GM23338 (cell line): Measurements from ENCODE around the gene NSD2. TPM values are rescaled to one million over a fixed set of nuclear protein-coding genes. Genes with fewer than 3 reads are reported as not detected.

Source experiments
- ATAC-seq: fragments of 200-7000 bp; cut with Tn5 transposase; 3 replicates; pipeline ENCODE4 v1.9.1; 2020
- DNase-seq: peaks from one replicate; pipeline ENCODE4 v3.0.0-alpha.2; 2015; ENCODE audit warnings: low spot score
- H2AFZ ChIP-seq: fragments of 200-600 bp; sonication (generic); 2 replicates; pipeline ENCODE4 v1.8.0; 2016; ENCODE audit warnings: antibody characterized with exemption, mild to moderate bottlenecking, moderate library complexity
- H3F3A ChIP-seq: fragments of 200-600 bp; sonication (generic); replicated peaks from 2 replicates; pipeline ENCODE4 v1.8.0; 2017; ENCODE audit warnings: antibody characterized with exemption, mixed run types, low read depth
- H3K27ac ChIP-seq: fragments of 200-600 bp; sonication (generic); 2 replicates; pipeline ENCODE4 v1.6.1; 2016; ENCODE audit warnings: low read depth
- H3K27me3 ChIP-seq: fragments of 200-600 bp; sonication (generic); 2 replicates; pipeline ENCODE4 v1.8.0; 2016; ENCODE audit warnings: mild to moderate bottlenecking, mixed run types, moderate library complexity; ENCODE audit not compliant: insufficient read depth
- H3K36me3 ChIP-seq: fragments of 200-600 bp; sonication (generic); 2 replicates; pipeline ENCODE4 v1.8.0; 2016; ENCODE audit warnings: mild to moderate bottlenecking; ENCODE audit not compliant: insufficient read depth
- H3K4me1 ChIP-seq: fragments of 200-600 bp; sonication (generic); 2 replicates; pipeline ENCODE4 v1.8.0; 2016; ENCODE audit warnings: mild to moderate bottlenecking, moderate library complexity; ENCODE audit not compliant: insufficient read depth
- H3K4me2 ChIP-seq: fragments of 200-600 bp; sonication (generic); 2 replicates; pipeline ENCODE4 v1.7.1; 2017; ENCODE audit warnings: mixed run types
- H3K4me3 ChIP-seq: fragments of 200-600 bp; sonication (generic); 2 replicates; pipeline ENCODE4 v1.6.1; 2016; ENCODE audit warnings: mixed run types
- H3K79me2 ChIP-seq: fragments of 200-600 bp; sonication (generic); replicated peaks from 2 replicates; pipeline ENCODE4 v1.8.0; 2017; ENCODE audit warnings: mild to moderate bottlenecking; ENCODE audit not compliant: insufficient read depth
- H3K9me2 ChIP-seq: fragments of 200-600 bp; sonication (generic); 2 replicates; pipeline ENCODE4 v1.8.0; 2017; ENCODE audit not compliant: insufficient read depth
- H4K20me1 ChIP-seq: fragments of 200-600 bp; sonication (generic); replicated peaks from 2 replicates; pipeline ENCODE4 v1.8.0; 2017; ENCODE audit warnings: mild to moderate bottlenecking; ENCODE audit not compliant: insufficient read depth
- H3K27ac Mint-ChIP-seq: 2 replicates; pipeline ENCODE4 v1.8.0; 2020; ENCODE audit warnings: inconsistent platforms, mild to moderate bottlenecking, moderate library complexity, mixed read lengths
- H3K27me3 Mint-ChIP-seq: 3 replicates; pipeline ENCODE4 v1.8.0; 2022; ENCODE audit warnings: low read depth, mild to moderate bottlenecking, moderate library complexity, mixed read lengths, inconsistent platforms; ENCODE audit not compliant: insufficient read depth, poor library complexity
- H3K36me3 Mint-ChIP-seq: 3 replicates; pipeline ENCODE4 v1.8.0; 2021; ENCODE audit warnings: low read depth, mild to moderate bottlenecking, inconsistent platforms, moderate library complexity, mixed read lengths
- H3K4me1 Mint-ChIP-seq: 3 replicates; pipeline ENCODE4 v1.8.0; 2020; ENCODE audit warnings: mild to moderate bottlenecking, inconsistent platforms, mixed read lengths
- H3K4me3 Mint-ChIP-seq: 3 replicates; pipeline ENCODE4 v1.8.0; 2021; ENCODE audit warnings: moderate library complexity, mild to moderate bottlenecking, inconsistent platforms, mixed read lengths
- H3K9me3 Mint-ChIP-seq: 3 replicates; pipeline ENCODE4 v1.8.0; 2020; ENCODE audit warnings: moderate library complexity, mild to moderate bottlenecking, inconsistent platforms, mixed read lengths
- EZH2 ChIP-seq: fragments of 200-600 bp; sonication (generic); IDR thresholded peaks from one replicate; pipeline ENCODE4 v1.8.0; 2017; ENCODE audit warnings: antibody characterized with exemption, mild to moderate bottlenecking, low read depth; ENCODE audit not compliant: unreplicated experiment
- EZH2phosphoT487 ChIP-seq: fragments of 200-600 bp; sonication (generic); IDR thresholded peaks from one replicate; pipeline ENCODE4 v1.8.1; 2018; ENCODE audit warnings: antibody characterized with exemption; ENCODE audit not compliant: unreplicated experiment
- JUNB ChIP-seq: IDR thresholded peaks from one replicate; pipeline ENCODE4 v1.6.1; 2016; ENCODE audit warnings: antibody characterized with exemption; ENCODE audit not compliant: unreplicated experiment
- POLR2AphosphoS5 ChIP-seq: IDR thresholded peaks from 2 replicates; pipeline ENCODE4 v1.6.1; 2016; ENCODE audit warnings: antibody characterized with exemption, low read depth
- ZNF114 ChIP-seq: fragments of 250-450 bp; sonication (Bioruptor Pico); IDR thresholded peaks from 2 replicates; pipeline ENCODE4 v1.5.0; 2020; ENCODE audit warnings: mild to moderate bottlenecking, moderate library complexity
- polyA plus RNA-seq: library from polyadenylated mRNA; unstranded; fragments of >200 nt; fragmentation: Nextera tagmentation; extraction: Ambion mirVana; gene quantifications from 2 replicates; pipeline ENCODE4 v1.2.1, GENCODE V29; 2016
- total RNA-seq: library from RNA; depleted of rRNA; stranded (reverse); fragments of >200 nt; shearing (Covaris generic); gene quantifications from 2 replicates; pipeline ENCODE4 v1.2.3, GENCODE V29; 2014
- TF ChIP-seq, protein P1 (sequence below): IDR thresholded peaks from one replicate; pipeline ENCODE4 v1.6.1; 2018; ENCODE audit warnings: antibody characterized with exemption; ENCODE audit not compliant: unreplicated experiment
- TF ChIP-seq, protein P2 (sequence below), 2 experiments: fragments of 200-600 bp in 1 of 2; sonication (generic) in 1 of 2; conservative IDR thresholded peaks; 2 replicates each; pipeline versions ENCODE4 v1.5.1 to v1.6.1; 2016 to 2017; ENCODE audit warnings: antibody characterized with exemption in 2 of 2, low read depth in 2 of 2, mild to moderate bottlenecking in 2 of 2, moderate library complexity in 1 of 2
- TF ChIP-seq, protein P3 (sequence below): IDR thresholded peaks from 2 replicates; pipeline ENCODE4 v1.6.1; 2016; ENCODE audit warnings: antibody characterized with exemption
- TF ChIP-seq, protein P4 (sequence below): fragments of 250-450 bp; sonication (Bioruptor Pico); IDR thresholded peaks from 2 replicates; pipeline ENCODE4 v1.5.0; 2020; ENCODE audit warnings: mild to moderate bottlenecking, moderate library complexity

Gene NSD2
- total and polyA plus RNA-seq, 2 experiments from 2014 or later = 33.5 to 84.4 TPM

DNA sequence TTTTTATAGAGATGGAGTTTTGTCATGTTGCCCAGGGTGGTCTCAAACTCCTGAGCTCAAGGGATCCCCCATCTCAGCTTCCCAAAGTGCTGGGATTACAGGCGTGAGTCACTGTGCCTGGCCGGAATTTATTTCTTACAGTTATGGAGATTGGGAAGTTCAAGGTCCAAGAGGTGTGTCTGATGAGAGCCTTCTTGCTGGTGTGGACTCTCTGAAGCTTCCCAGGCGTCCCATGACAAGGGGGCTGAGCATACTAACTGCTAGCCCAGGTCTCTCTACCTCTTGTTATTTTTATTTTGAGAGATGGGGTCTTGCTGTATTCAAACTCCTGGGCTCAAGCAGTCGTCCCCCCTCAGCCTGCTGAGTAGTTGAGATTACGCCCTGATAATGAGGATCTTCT is 2.9 kb upstream of the NSD2 start (continued):
- TF ChIP-seq, protein P1, sequence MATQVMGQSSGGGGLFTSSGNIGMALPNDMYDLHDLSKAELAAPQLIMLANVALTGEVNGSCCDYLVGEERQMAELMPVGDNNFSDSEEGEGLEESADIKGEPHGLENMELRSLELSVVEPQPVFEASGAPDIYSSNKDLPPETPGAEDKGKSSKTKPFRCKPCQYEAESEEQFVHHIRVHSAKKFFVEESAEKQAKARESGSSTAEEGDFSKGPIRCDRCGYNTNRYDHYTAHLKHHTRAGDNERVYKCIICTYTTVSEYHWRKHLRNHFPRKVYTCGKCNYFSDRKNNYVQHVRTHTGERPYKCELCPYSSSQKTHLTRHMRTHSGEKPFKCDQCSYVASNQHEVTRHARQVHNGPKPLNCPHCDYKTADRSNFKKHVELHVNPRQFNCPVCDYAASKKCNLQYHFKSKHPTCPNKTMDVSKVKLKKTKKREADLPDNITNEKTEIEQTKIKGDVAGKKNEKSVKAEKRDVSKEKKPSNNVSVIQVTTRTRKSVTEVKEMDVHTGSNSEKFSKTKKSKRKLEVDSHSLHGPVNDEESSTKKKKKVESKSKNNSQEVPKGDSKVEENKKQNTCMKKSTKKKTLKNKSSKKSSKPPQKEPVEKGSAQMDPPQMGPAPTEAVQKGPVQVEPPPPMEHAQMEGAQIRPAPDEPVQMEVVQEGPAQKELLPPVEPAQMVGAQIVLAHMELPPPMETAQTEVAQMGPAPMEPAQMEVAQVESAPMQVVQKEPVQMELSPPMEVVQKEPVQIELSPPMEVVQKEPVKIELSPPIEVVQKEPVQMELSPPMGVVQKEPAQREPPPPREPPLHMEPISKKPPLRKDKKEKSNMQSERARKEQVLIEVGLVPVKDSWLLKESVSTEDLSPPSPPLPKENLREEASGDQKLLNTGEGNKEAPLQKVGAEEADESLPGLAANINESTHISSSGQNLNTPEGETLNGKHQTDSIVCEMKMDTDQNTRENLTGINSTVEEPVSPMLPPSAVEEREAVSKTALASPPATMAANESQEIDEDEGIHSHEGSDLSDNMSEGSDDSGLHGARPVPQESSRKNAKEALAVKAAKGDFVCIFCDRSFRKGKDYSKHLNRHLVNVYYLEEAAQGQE = no peak
- TF ChIP-seq, protein P2, sequence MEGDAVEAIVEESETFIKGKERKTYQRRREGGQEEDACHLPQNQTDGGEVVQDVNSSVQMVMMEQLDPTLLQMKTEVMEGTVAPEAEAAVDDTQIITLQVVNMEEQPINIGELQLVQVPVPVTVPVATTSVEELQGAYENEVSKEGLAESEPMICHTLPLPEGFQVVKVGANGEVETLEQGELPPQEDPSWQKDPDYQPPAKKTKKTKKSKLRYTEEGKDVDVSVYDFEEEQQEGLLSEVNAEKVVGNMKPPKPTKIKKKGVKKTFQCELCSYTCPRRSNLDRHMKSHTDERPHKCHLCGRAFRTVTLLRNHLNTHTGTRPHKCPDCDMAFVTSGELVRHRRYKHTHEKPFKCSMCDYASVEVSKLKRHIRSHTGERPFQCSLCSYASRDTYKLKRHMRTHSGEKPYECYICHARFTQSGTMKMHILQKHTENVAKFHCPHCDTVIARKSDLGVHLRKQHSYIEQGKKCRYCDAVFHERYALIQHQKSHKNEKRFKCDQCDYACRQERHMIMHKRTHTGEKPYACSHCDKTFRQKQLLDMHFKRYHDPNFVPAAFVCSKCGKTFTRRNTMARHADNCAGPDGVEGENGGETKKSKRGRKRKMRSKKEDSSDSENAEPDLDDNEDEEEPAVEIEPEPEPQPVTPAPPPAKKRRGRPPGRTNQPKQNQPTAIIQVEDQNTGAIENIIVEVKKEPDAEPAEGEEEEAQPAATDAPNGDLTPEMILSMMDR (conservative IDR thresholded peaks at IDR 0.05; ENCODE audit: low read depth in 2 of 2) = no peak

DNA sequence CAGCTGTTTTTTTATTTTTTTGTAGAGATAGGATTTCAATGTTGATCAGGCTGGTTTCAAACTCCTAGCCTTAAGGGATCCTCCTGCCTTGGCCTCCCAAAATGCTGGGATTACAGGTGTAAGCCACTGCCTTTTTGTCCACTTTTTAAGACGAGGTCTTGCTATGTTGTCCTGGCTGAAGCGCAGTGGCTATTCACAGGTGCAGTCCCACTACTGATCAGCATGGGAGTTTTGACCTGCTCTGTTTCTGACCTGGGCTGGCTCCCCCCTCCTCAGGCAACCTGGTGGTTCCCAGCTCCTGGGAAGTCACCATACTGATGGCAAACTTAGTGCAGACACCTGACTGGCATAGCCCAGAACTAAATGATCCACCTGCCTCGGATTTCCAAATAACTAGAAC is 2.3 kb upstream of the NSD2 start:
- DNase-seq (no peak), ATAC-seq (no peak)
- Histone ChIP-seq H3F3A (peaks cover 16% of the 10 kb centered on the region), H3K27me3 (peaks cover 76% of the 10 kb centered on the region), H3K79me2 (peaks cover 20% of the 10 kb centered on the region), H3K27ac (no peak overlapping the region), H4K20me1 (peaks cover 20% of the 10 kb centered on the region), H3K9me2 (no peaks in the 10 kb centered on the region), H3K4me2 (no peak overlapping the region), H3K36me3 (no peaks in the 10 kb centered on the region), H3K4me3 (no peak overlapping the region), H3K4me1 (peaks cover 23% of the 10 kb centered on the region), H2AFZ (no peak overlapping the region)
- peaks cover 18% of the 10 kb centered on the region for H3K4me1 Mint-ChIP-seq
- H3K27me3 Mint-ChIP-seq = peaks cover 62% of the 10 kb centered on the region
- H3K27ac Mint-ChIP-seq = no peak overlapping the region
- H3K9me3 Mint-ChIP-seq = no peaks in the 10 kb centered on the region
- H3K4me3 Mint-ChIP-seq = no peak overlapping the region
- peaks cover 2% of the 10 kb centered on the region; the same call in 1 of the 3 replicates for H3K36me3 Mint-ChIP-seq
- no peak for TF ChIP-seq EZH2phosphoT487
- no peak for TF ChIP-seq JUNB
- TF ChIP-seq POLR2AphosphoS5 = no peak
- no peak for TF ChIP-seq ZNF114 (CRISPR knock-in tag)
- TF ChIP-seq EZH2 = no peak
- TF ChIP-seq, protein P3, sequence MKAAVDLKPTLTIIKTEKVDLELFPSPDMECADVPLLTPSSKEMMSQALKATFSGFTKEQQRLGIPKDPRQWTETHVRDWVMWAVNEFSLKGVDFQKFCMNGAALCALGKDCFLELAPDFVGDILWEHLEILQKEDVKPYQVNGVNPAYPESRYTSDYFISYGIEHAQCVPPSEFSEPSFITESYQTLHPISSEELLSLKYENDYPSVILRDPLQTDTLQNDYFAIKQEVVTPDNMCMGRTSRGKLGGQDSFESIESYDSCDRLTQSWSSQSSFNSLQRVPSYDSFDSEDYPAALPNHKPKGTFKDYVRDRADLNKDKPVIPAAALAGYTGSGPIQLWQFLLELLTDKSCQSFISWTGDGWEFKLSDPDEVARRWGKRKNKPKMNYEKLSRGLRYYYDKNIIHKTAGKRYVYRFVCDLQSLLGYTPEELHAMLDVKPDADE = no peak
- TF ChIP-seq, protein P1 = no peak
- TF ChIP-seq, protein P4, sequence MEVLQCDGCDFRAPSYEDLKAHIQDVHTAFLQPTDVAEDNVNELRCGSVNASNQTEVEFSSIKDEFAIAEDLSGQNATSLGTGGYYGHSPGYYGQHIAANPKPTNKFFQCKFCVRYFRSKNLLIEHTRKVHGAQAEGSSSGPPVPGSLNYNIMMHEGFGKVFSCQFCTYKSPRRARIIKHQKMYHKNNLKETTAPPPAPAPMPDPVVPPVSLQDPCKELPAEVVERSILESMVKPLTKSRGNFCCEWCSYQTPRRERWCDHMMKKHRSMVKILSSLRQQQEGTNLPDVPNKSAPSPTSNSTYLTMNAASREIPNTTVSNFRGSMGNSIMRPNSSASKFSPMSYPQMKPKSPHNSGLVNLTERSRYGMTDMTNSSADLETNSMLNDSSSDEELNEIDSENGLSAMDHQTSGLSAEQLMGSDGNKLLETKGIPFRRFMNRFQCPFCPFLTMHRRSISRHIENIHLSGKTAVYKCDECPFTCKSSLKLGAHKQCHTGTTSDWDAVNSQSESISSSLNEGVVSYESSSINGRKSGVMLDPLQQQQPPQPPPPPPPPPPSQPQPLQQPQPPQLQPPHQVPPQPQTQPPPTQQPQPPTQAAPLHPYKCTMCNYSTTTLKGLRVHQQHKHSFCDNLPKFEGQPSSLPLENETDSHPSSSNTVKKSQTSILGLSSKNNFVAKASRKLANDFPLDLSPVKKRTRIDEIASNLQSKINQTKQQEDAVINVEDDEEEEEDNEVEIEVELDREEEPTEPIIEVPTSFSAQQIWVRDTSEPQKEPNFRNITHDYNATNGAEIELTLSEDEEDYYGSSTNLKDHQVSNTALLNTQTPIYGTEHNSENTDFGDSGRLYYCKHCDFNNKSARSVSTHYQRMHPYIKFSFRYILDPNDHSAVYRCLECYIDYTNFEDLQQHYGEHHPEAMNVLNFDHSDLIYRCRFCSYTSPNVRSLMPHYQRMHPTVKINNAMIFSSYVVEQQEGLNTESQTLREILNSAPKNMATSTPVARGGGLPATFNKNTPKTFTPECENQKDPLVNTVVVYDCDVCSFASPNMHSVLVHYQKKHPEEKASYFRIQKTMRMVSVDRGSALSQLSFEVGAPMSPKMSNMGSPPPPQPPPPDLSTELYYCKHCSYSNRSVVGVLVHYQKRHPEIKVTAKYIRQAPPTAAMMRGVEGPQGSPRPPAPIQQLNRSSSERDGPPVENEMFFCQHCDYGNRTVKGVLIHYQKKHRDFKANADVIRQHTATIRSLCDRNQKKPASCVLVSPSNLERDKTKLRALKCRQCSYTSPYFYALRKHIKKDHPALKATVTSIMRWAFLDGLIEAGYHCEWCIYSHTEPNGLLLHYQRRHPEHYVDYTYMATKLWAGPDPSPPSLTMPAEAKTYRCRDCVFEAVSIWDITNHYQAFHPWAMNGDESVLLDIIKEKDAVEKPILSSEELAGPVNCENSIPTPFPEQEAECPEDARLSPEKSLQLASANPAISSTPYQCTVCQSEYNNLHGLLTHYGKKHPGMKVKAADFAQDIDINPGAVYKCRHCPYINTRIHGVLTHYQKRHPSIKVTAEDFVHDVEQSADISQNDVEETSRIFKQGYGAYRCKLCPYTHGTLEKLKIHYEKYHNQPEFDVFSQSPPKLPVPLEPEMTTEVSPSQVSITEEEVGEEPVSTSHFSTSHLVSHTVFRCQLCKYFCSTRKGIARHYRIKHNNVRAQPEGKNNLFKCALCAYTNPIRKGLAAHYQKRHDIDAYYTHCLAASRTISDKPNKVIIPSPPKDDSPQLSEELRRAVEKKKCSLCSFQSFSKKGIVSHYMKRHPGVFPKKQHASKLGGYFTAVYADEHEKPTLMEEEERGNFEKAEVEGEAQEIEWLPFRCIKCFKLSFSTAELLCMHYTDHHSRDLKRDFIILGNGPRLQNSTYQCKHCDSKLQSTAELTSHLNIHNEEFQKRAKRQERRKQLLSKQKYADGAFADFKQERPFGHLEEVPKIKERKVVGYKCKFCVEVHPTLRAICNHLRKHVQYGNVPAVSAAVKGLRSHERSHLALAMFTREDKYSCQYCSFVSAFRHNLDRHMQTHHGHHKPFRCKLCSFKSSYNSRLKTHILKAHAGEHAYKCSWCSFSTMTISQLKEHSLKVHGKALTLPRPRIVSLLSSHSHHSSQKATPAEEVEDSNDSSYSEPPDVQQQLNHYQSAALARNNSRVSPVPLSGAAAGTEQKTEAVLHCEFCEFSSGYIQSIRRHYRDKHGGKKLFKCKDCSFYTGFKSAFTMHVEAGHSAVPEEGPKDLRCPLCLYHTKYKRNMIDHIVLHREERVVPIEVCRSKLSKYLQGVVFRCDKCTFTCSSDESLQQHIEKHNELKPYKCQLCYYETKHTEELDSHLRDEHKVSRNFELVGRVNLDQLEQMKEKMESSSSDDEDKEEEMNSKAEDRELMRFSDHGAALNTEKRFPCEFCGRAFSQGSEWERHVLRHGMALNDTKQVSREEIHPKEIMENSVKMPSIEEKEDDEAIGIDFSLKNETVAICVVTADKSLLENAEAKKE (CRISPR knock-in tag) = no peak
